ENCODE data around the gene CRMP1.
"Not testable (repeated sequence)": the region's sequence is repeated elsewhere in the genome, so short reads cannot be mapped to it uniquely, and the experiment has no call there.

CRMP1 gene

DNA sequence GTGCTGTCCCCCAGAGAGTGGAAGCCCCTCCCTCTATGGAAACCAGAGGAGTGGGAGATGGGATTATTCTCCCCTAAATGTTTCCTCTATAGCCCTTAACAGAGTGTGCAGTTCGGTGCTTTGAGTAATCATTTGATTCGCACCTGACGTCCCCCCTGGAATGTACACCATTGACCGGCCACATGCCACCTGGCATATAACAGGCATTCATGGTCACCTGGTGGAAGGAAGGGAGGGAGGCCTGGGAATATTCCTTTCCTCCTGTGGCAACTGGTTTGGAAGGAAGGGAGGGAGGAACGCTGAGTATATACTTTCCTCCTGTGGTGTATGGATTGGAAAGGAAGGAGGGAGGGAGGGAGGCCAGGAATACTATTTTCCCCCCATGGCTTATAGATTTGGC, 77.2 kb downstream of the CRMP1 start:
- H3K4me3 ChIP-seq (ENCODE audit: low read depth, low read length), result no peak overlapping the region
- TF ChIP-seq, protein P1, sequence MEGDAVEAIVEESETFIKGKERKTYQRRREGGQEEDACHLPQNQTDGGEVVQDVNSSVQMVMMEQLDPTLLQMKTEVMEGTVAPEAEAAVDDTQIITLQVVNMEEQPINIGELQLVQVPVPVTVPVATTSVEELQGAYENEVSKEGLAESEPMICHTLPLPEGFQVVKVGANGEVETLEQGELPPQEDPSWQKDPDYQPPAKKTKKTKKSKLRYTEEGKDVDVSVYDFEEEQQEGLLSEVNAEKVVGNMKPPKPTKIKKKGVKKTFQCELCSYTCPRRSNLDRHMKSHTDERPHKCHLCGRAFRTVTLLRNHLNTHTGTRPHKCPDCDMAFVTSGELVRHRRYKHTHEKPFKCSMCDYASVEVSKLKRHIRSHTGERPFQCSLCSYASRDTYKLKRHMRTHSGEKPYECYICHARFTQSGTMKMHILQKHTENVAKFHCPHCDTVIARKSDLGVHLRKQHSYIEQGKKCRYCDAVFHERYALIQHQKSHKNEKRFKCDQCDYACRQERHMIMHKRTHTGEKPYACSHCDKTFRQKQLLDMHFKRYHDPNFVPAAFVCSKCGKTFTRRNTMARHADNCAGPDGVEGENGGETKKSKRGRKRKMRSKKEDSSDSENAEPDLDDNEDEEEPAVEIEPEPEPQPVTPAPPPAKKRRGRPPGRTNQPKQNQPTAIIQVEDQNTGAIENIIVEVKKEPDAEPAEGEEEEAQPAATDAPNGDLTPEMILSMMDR (IDR thresholded peaks at IDR 0.05; ENCODE audit: insufficient read depth, low read depth, low read length, missing control alignments), result no peak

DNA sequence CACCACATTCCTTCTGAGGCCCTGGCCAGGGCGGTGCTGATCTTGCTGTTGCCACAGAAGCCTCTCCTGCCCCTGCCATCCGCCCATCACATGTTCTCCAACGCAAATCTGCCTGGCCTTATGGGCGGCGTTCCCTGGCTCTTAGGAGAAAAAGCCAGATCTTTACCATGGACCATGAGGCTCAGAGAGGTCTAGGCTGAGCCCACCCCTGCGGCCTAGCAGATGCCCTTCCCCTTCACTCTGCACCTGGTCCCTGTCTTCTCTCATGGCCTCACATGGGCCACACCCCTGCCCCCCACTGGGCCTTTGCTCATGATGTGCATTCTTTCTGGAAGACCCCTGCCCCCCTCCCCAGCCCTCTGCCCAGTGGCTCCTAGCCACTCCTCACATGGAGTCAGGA, 78.5 kb downstream of the CRMP1 start:
- H3K4me3 ChIP-seq (ENCODE audit: low read depth, low read length), result no peak overlapping the region
- DNase-seq (ENCODE audit: low read depth), result no peak
- TF ChIP-seq, protein P1 (IDR thresholded peaks at IDR 0.05; ENCODE audit: insufficient read depth, low read depth, low read length, missing control alignments), result no peak

More for the DNA sequence above, 77.2 kb downstream of the CRMP1 start:
- DNase-seq (ENCODE audit: low read depth), result no peak

DNA sequence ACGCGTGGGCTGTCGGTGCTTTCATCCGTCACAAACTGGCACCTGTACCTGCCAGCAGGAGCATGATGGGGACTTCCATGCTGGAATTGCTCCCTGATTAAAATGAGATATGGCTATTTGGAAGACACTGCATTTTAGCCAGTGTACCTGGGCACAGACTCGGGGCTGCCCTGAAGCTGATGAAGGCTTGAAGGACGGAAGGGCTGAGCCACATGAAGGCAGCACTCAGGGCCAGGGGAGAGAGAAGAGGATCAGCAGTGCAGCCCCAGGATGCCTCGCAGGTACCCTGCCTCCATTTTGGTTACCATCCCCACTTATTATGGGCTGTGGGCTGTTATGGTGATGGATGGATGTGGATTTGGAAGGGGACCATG, 79.0 kb downstream of the CRMP1 start:
- no peak for DNase-seq (ENCODE audit: low read depth)
- no peak overlapping the region for H3K4me3 ChIP-seq (ENCODE audit: low read depth, low read length)

DNA sequence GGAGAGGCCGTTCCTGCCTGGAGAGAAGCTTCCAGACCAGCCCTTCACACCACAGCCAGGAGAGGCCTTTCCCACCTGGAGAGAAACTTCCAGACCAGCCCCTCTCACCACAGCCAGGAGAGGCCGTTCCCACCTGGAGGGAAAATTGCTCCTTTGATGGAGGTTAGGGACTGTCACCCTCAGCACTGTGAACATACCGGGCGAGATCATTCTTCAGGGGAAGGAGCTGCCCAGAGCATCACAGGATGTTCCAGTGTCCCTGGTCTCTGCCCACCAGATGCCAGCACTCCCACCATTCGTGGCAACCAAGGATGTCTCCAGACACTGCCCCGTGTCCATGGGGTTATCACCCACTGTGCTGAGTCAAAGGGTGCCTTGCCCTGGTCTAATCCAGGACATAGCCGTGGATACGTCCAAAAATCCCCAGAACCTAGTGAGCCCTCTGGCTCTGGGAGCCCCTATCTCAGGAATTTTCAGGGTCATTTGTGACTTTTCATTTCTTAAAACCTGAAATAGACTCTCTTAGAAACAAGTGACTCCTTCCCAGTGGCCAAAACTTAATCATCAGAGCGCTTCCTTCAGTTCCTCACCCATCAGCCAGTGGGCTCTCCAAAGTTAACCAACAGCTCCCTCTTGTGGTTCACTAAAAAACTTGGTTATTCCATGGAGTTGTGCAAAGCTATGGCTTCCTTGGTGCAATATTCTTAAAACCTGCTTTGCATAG, 80.2 kb downstream of the CRMP1 start:
- TF ChIP-seq, protein P1 (IDR thresholded peaks at IDR 0.05; ENCODE audit: insufficient read depth, low read depth, low read length, missing control alignments), result peak; percentile 63
- no peak overlapping the region for H3K4me3 ChIP-seq (ENCODE audit: low read depth, low read length)
- peak; percentile 66 for DNase-seq (ENCODE audit: low read depth)

More for the DNA sequence above, 79.0 kb downstream of the CRMP1 start:
- TF ChIP-seq, protein P1 (IDR thresholded peaks at IDR 0.05; ENCODE audit: insufficient read depth, low read depth, low read length, missing control alignments), result no peak

GRCh38 chr4:5812057-5812456, 80.8 kb downstream of the CRMP1 start:
- H3K4me3 ChIP-seq (ENCODE audit: low read depth, low read length); DNase-seq (ENCODE audit: low read depth): not testable (repeated sequence)

DNA sequence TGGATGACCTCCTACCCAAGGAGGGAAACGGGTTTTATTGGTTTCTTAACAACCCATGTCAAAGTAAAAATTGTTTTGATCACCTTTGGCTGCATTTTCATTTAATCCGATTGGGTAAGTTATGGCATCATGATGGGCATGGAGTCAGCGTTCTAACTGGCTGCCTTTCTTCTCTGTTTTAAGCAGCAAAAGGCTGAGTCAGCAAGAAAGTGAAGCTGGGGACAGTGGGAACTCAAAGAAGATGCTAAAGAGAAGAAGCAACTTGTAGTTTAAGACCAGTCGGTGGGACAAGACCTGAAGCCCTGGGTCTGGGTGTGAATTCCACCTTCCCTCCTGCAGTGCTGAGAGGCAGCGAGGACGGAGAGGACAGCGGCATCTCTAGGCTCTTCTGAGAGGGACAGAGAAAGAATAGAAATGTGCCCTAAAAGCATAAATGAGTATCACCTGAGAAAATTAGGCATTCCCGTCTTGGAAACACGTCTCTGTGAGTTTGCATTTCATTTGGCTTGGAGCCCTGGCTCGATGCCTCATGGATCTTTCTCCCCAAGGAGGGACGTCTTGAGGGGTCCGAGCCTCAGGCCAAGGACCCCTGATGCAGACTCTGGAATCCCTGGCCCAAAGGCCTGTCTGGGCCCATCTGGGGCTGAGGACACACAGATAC, 82.0 kb downstream of the CRMP1 start:
- DNase-seq (ENCODE audit: low read depth), result no peak
- TF ChIP-seq, protein P1 (IDR thresholded peaks at IDR 0.05; ENCODE audit: insufficient read depth, low read depth, low read length, missing control alignments), result no peak
- H3K4me3 ChIP-seq (ENCODE audit: low read depth, low read length), result no peak overlapping the region

GRCh38 chr4:5810151-5810550, 82.7 kb downstream of the CRMP1 start:
- no peak overlapping the region for H3K4me3 ChIP-seq (ENCODE audit: low read depth, low read length)
- no peak for DNase-seq (ENCODE audit: low read depth)
- TF ChIP-seq, protein P1 (IDR thresholded peaks at IDR 0.05; ENCODE audit: insufficient read depth, low read depth, low read length, missing control alignments), result no peak

Data from GM12865 (cell line).